Erythroblast (primary cell): ENCODE measurements around the gene CITED4.

Experiments used
- GATA1 ChIP-seq: IDR thresholded peaks from 2 replicates; pipeline ENCODE4 v1.6.1; 2011; ENCODE audit warnings: low read depth, mild to moderate bottlenecking, control low read depth, low read length, moderate library complexity
- POLR2A ChIP-seq: IDR thresholded peaks from 2 replicates; pipeline ENCODE4 v1.6.1; 2011; ENCODE audit warnings: mild to moderate bottlenecking, low read length

DNA sequence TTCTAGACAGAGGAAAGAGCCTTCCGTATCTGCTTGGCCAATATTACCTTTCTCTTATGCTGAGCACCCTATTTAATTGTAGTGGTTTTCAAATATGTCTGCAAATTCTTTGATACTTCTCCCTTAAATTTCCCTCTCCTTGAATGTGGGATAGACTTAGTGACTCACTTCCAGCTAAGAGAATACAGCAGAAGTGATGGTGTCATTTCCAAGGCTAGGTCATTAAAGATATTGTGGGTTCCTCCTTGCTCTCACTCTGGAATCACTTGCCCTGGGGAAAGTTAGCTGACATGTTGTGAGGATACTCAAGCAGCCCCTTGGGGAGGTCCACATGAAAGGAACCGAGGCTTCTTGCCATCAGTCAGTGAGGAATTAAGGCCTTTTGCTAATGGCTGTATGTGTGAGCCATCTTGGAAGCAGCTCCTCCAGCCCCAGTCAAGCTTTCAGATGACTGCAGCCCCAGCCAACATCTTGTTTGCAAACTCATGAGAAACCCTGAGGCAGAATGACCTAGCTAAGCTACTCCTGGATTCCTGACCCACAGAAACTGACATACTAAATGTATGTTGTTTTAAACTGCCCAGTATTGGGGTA lies 8.1 kb upstream of the CITED4 start:
- TF ChIP-seq POLR2A, result no peak
- no peak for TF ChIP-seq GATA1
